GM12878 (cell line): ENCODE measurements around the gene C3orf22. TPM values are rescaled to one million over a fixed set of nuclear protein-coding genes. Genes with fewer than 3 reads are reported as not detected.

Experiments used
- BMI1 ChIP-seq: fragments of 450-650 bp; IDR thresholded peaks from 2 replicates; pipeline ENCODE4 v1.6.1; 2016; ENCODE audit warnings: mild to moderate bottlenecking, moderate library complexity, borderline replicate concordance
- CREB1 ChIP-seq: IDR thresholded peaks from 2 replicates; pipeline ENCODE4 v1.6.1; 2012; ENCODE audit warnings: low read depth, mild to moderate bottlenecking, inconsistent platforms
- HDAC2 ChIP-seq: fragments of 200-600 bp; sonication (generic); IDR thresholded peaks from 2 replicates; pipeline ENCODE4 v1.6.1; 2017
- HDAC6 ChIP-seq: fragments of 200-600 bp; sonication (generic); IDR thresholded peaks from one replicate; pipeline ENCODE4 v1.8.0; 2017; ENCODE audit warnings: antibody characterized with exemption; ENCODE audit not compliant: unreplicated experiment
- SMARCA5 ChIP-seq: fragments of 450-650 bp; IDR thresholded peaks from 2 replicates; pipeline ENCODE4 v1.6.1; 2017; ENCODE audit warnings: mild to moderate bottlenecking
- SRF ChIP-seq, 2 experiments: IDR thresholded peaks; 2 replicates each; pipeline ENCODE4 v1.6.1; 2011; ENCODE audit warnings: low read depth in 2 of 2, low read length in 2 of 2, mild to moderate bottlenecking in 1 of 2, moderate library complexity in 1 of 2
- polyA plus RNA-seq, 11 experiments: library from polyadenylated mRNA; depleted of rRNA in 4 of 11; unstranded in 6 of 11; stranded (reverse) in 5 of 11; fragments of >200 nt; fragmentation: Nextera tagmentation in 4 of 11; fragmentation: Illumina TruSeq in 1 of 11; extraction: Ambion mirVana in 4 of 11; extraction: Trizol in 1 of 11; gene quantifications; 1 replicate in 1 of 11; 2 replicates in 10 of 11; pipeline versions ENCODE4 v1.2.1 to v1.2.3, GENCODE V29; 2011 to 2016; ENCODE audit warnings: inconsistent platforms in 2 of 11, missing spikeins in 2 of 11, low read depth in 1 of 11
- total RNA-seq, 4 experiments: library from RNA; depleted of rRNA in 3 of 4; stranded (reverse); fragments of >200 nt in 3 of 4; fragmentation: Illumina TruSeq in 1 of 4; extraction: Trizol in 1 of 4; gene quantifications; 2 replicates each; pipeline versions ENCODE4 v1.2.1 to v1.2.3, GENCODE V29; 2013 to 2021
- TF ChIP-seq, protein P1 (sequence below): fragments of 450-650 bp; IDR thresholded peaks from 2 replicates; pipeline ENCODE4 v1.6.1; 2017; ENCODE audit warnings: mild to moderate bottlenecking
- TF ChIP-seq, protein P2 (sequence below): fragments of 450-650 bp; IDR thresholded peaks from 2 replicates; pipeline ENCODE4 v1.6.1; 2018; ENCODE audit warnings: borderline replicate concordance, mild to moderate bottlenecking; ENCODE audit not compliant: partially characterized antibody
- TF ChIP-seq, protein P3 (sequence below): fragments of 450-650 bp; IDR thresholded peaks from 2 replicates; pipeline ENCODE4 v1.6.1; 2017; ENCODE audit warnings: mild to moderate bottlenecking, moderate library complexity

C3orf22 gene
- total and polyA plus RNA-seq, 10 of the 15 experiments (the other 5 are each of a cell fraction or from before 2014, with no cell fraction given), result not detected

DNA sequence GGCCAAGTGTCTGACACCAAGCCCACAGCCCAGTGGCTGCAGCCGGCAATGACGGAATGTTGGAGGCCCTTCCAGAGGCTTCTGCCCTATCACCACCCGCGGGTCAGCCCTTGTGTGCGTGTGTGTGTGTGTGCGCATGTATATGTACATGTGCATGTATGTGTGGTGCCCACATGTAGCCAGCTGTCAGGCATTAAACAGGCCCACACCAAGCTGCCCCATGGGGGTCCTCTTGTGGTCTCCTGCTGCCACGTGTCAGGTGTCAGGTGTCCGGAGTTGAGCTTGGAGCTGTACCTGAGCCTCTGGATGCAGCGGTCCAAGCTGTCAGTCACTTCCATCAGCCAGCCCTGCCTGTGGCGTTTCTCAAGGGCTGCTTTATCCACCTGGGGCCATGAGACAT lies 55.0 kb downstream of the C3orf22 start (continued):
- TF ChIP-seq, protein P1, sequence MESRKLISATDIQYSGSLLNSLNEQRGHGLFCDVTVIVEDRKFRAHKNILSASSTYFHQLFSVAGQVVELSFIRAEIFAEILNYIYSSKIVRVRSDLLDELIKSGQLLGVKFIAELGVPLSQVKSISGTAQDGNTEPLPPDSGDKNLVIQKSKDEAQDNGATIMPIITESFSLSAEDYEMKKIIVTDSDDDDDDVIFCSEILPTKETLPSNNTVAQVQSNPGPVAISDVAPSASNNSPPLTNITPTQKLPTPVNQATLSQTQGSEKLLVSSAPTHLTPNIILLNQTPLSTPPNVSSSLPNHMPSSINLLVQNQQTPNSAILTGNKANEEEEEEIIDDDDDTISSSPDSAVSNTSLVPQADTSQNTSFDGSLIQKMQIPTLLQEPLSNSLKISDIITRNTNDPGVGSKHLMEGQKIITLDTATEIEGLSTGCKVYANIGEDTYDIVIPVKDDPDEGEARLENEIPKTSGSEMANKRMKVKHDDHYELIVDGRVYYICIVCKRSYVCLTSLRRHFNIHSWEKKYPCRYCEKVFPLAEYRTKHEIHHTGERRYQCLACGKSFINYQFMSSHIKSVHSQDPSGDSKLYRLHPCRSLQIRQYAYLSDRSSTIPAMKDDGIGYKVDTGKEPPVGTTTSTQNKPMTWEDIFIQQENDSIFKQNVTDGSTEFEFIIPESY, result no peak
- TF ChIP-seq, protein P2, sequence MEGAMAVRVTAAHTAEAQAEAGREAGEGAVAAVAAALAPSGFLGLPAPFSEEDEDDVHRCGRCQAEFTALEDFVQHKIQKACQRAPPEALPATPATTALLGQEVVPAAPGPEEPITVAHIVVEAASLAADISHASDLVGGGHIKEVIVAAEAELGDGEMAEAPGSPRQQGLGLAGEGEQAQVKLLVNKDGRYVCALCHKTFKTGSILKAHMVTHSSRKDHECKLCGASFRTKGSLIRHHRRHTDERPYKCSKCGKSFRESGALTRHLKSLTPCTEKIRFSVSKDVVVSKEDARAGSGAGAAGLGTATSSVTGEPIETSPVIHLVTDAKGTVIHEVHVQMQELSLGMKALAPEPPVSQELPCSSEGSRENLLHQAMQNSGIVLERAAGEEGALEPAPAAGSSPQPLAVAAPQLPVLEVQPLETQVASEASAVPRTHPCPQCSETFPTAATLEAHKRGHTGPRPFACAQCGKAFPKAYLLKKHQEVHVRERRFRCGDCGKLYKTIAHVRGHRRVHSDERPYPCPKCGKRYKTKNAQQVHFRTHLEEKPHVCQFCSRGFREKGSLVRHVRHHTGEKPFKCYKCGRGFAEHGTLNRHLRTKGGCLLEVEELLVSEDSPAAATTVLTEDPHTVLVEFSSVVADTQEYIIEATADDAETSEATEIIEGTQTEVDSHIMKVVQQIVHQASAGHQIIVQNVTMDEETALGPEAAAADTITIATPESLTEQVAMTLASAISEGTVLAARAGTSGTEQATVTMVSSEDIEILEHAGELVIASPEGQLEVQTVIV, result no peak
- no peak for TF ChIP-seq CREB1
- TF ChIP-seq HDAC2, result no peak
- no peak for TF ChIP-seq BMI1
- TF ChIP-seq HDAC6, result no peak
- TF ChIP-seq SRF (IDR thresholded peaks at IDR 0.05; ENCODE audit: low read depth in 2 of 2, low read length in 2 of 2), result no peak
- TF ChIP-seq, protein P3, sequence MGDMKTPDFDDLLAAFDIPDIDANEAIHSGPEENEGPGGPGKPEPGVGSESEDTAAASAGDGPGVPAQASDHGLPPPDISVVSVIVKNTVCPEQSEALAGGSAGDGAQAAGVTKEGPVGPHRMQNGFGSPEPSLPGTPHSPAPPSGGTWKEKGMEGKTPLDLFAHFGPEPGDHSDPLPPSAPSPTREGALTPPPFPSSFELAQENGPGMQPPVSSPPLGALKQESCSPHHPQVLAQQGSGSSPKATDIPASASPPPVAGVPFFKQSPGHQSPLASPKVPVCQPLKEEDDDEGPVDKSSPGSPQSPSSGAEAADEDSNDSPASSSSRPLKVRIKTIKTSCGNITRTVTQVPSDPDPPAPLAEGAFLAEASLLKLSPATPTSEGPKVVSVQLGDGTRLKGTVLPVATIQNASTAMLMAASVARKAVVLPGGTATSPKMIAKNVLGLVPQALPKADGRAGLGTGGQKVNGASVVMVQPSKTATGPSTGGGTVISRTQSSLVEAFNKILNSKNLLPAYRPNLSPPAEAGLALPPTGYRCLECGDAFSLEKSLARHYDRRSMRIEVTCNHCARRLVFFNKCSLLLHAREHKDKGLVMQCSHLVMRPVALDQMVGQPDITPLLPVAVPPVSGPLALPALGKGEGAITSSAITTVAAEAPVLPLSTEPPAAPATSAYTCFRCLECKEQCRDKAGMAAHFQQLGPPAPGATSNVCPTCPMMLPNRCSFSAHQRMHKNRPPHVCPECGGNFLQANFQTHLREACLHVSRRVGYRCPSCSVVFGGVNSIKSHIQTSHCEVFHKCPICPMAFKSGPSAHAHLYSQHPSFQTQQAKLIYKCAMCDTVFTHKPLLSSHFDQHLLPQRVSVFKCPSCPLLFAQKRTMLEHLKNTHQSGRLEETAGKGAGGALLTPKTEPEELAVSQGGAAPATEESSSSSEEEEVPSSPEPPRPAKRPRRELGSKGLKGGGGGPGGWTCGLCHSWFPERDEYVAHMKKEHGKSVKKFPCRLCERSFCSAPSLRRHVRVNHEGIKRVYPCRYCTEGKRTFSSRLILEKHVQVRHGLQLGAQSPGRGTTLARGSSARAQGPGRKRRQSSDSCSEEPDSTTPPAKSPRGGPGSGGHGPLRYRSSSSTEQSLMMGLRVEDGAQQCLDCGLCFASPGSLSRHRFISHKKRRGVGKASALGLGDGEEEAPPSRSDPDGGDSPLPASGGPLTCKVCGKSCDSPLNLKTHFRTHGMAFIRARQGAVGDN, result no peak
- TF ChIP-seq SMARCA5, result no peak
